ENCODE data around the gene SEPTIN5. TPM values are rescaled to one million over a fixed set of nuclear protein-coding genes. Genes with fewer than 3 reads are reported as not detected.

The SEPTIN5 gene
- total RNA-seq, 1 donor from 2014 or later, result 123 TPM

- no peak for ATAC-seq (ENCODE audit: poor library complexity)
- no peak for DNase-seq
- intact Hi-C loops (cut with DNase I), result no loop called here
These were observed 13.4 kb upstream of the SEPTIN5 start for GRCh38 chr22:19700790-19701419.

- intact Hi-C loops (cut with DNase I), result no loop called here
- ATAC-seq (ENCODE audit: poor library complexity) (no peak), DNase-seq (no peak)
These were observed 12.7 kb upstream of the SEPTIN5 start for GRCh38 chr22:19701420-19702145.

- no peak for ATAC-seq (ENCODE audit: poor library complexity)
- DNase-seq, result no peak
- intact Hi-C loops (cut with DNase I), result no loop called here
These were observed 10.4 kb upstream of the SEPTIN5 start for GRCh38 chr22:19703869-19704268.

- intact Hi-C loops (cut with DNase I), result no loop called here
- DNase-seq (no peak), ATAC-seq (ENCODE audit: poor library complexity) (no peak)
These were observed 9.8 kb upstream of the SEPTIN5 start for GRCh38 chr22:19704355-19705015.

- intact Hi-C loops (cut with DNase I), result no loop called here
- peak; percentile 37 for DNase-seq
- ATAC-seq (ENCODE audit: poor library complexity), result no peak
These were observed 8.9 kb upstream of the SEPTIN5 start for GRCh38 chr22:19705181-19705934.

- DNase-seq, result no peak
- ATAC-seq (ENCODE audit: poor library complexity), result no peak
- intact Hi-C loops (cut with DNase I), result no loop called here
These were observed 7.6 kb upstream of the SEPTIN5 start for GRCh38 chr22:19706661-19707151.

- DNase-seq, result peak; percentile 31
- no peak for ATAC-seq (ENCODE audit: poor library complexity)
- intact Hi-C loops (cut with DNase I), result no loop called here
These were observed 6.7 kb upstream of the SEPTIN5 start for GRCh38 chr22:19707347-19708290.

- intact Hi-C loops (cut with DNase I), result no loop called here
- ATAC-seq (ENCODE audit: poor library complexity) (no peak), DNase-seq (peak; percentile 30)
These were observed 5.8 kb upstream of the SEPTIN5 start for GRCh38 chr22:19708321-19709011.

GRCh38 chr22:19709063-19709769, 5.1 kb upstream of the SEPTIN5 start:
- ATAC-seq (ENCODE audit: poor library complexity) (peak; percentile 83), DNase-seq (peak; percentile 79)
- intact Hi-C loops (cut with DNase I), result no loop called here

GRCh38 chr22:19710020-19710768, 4.1 kb upstream of the SEPTIN5 start:
- peak; percentile 35 for DNase-seq
- ATAC-seq (ENCODE audit: poor library complexity), result no peak
- intact Hi-C loops (cut with DNase I), result no loop called here

GRCh38 chr22:19710769-19711106, 3.6 kb upstream of the SEPTIN5 start:
- no peak for DNase-seq
- intact Hi-C loops (cut with DNase I), result no loop called here
- no peak for ATAC-seq (ENCODE audit: poor library complexity)

- ATAC-seq (ENCODE audit: poor library complexity) (no peak), DNase-seq (peak; percentile 20)
- intact Hi-C loops (cut with DNase I), result no loop called here
These were observed 1.1 kb upstream of the SEPTIN5 start for GRCh38 chr22:19713245-19713644.

GRCh38 chr22:19713650-19714311, 522 bp upstream of the SEPTIN5 start:
- intact Hi-C loops (cut with DNase I), result no loop called here
- DNase-seq (peak; percentile 55), ATAC-seq (ENCODE audit: poor library complexity) (no peak)

GRCh38 chr22:19715188-19715930, 1.1 kb downstream of the SEPTIN5 start:
- no peak for ATAC-seq (ENCODE audit: poor library complexity)
- DNase-seq, result peak; percentile 34
- intact Hi-C loops (cut with DNase I), result no loop called here

Data from Right ventricle myocardium superior (tissue), 1 donor.